Measurements from ENCODE around the gene VPS36.

GRCh38 chr13:52447354-52447753 lies 3.1 kb downstream of the VPS36 start:
- TF ChIP-seq ZFP3 (CRISPR knock-in tag; IDR thresholded peaks at IDR 0.05): no peak
- TF ChIP-seq BACH2 (CRISPR knock-in tag; IDR thresholded peaks at IDR 0.05; ENCODE audit: borderline replicate concordance): no peak
- TF ChIP-seq PPARA (CRISPR knock-in tag; IDR thresholded peaks at IDR 0.05; ENCODE audit: borderline replicate concordance): no peak
- TF ChIP-seq ZFP30 (CRISPR knock-in tag; IDR thresholded peaks at IDR 0.05): no peak

All from SK-N-SH treated with all-trans-retinoic acid at 6 μM for 48 hours (cell line).